SU-DHL-6 (cell line): ENCODE results near the gene RSF1.

Experiments used
- CTCF ChIP-seq: fragments of 200-600 bp; sonication (generic); IDR thresholded peaks from one replicate; pipeline ENCODE4 v1.5.1; 2017; ENCODE audit warnings: antibody characterized with exemption, mild to moderate bottlenecking, low read length, moderate library complexity; ENCODE audit not compliant: insufficient read depth, poor library complexity, severe bottlenecking
- EZH2phosphoT487 ChIP-seq: fragments of 200-600 bp; sonication (generic), shearing (Covaris generic); conservative IDR thresholded peaks from 2 replicates; pipeline ENCODE4 v1.6.1; 2018; ENCODE audit warnings: mild to moderate bottlenecking, antibody characterized with exemption, low read length, moderate library complexity, mixed read lengths

GRCh38 chr11:77665240-77665965 lies 155.1 kb downstream of the RSF1 start:
- no peak for TF ChIP-seq CTCF
- no peak for TF ChIP-seq EZH2phosphoT487
